HL-60 (cell line): ENCODE measurements around the gene ARID1B.

Experiments used
- CTCF ChIP-seq: IDR thresholded peaks from one replicate; pipeline ENCODE4 v1.5.1; 2011; ENCODE audit warnings: low read length, control low read depth, inconsistent platforms; ENCODE audit not compliant: insufficient read depth
- GABPA ChIP-seq: IDR thresholded peaks from 2 replicates; pipeline ENCODE4 v1.6.1; 2012; ENCODE audit warnings: low read depth
- POLR2AphosphoS5 ChIP-seq: IDR thresholded peaks from 2 replicates; pipeline ENCODE4 v1.6.1; 2012; ENCODE audit warnings: low read depth
- REST ChIP-seq: IDR thresholded peaks from 2 replicates; pipeline ENCODE4 v1.6.1; 2012; ENCODE audit warnings: low read depth; ENCODE audit not compliant: insufficient replicate concordance

- TF ChIP-seq POLR2AphosphoS5, result no peak
- no peak for TF ChIP-seq CTCF
- no peak for TF ChIP-seq GABPA
- no peak for TF ChIP-seq REST
These were observed 397.6 kb downstream of the ARID1B start for GRCh38 chr6:157174731-157175130.
